GM12872 (cell line): ENCODE measurements around the gene APEH.

ENCODE experiments used
- CTCF ChIP-seq: IDR thresholded peaks from 3 replicates; pipeline ENCODE4 v1.5.1; 2011; ENCODE audit warnings: low read depth, mild to moderate bottlenecking, low read length, moderate library complexity; ENCODE audit not compliant: insufficient read depth

APEH gene

DNA sequence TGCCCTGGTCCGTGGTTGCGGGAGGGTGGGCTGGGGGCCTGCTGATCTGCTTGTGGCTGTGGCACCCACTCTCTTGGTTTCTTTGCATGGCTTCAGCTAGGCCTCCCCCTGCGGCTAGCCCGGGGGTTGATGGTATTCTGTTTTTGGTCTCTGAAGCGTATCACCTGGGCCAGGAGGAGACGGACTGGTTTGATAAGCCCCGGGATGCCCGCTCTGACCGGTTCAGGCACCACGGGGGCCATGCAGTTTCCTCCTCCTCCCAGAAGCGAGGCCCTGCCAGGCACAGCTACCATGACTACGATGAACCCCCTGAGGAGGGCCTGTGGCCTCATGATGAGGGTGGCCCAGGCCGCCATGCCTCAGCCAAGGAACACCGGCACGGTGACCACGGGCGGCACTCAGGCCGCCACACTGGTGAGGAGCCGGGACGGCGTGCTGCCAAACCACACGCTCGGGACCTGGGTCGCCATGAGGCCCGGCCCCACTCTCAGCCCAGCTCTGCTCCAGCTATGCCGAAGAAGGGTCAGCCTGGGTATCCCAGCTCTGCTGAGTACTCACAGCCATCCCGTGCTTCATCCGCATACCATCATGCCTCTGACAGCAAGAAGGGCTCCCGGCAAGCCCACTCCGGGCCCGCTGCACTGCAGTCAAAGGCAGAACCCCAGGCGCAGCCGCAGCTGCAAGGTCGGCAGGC lies 11.3 kb upstream of the APEH start:
- no peak for TF ChIP-seq CTCF

- no peak for TF ChIP-seq CTCF
Measured at GRCh38 chr3:49663831-49664230, 10.3 kb upstream of the APEH start.

DNA sequence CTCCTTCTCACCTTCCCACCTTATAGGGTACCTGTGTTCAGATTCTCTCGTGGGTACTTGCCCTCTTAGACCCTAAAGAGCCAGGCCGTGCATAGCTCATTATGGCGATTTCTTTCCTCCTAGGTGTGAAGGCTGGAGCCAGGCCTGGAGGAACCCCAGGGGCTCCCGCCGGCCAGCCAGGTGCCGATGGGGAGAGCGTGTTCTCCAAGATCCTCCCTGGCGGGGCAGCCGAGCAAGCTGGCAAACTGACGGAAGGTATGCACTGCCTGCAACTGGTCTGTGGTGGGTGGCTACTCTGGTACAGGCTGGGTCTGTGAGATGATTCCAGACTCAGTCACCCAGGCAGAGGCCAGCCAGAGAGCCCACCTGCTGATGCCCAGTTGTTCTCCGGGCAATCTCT lies 9.9 kb upstream of the APEH start:
- no peak for TF ChIP-seq CTCF

DNA sequence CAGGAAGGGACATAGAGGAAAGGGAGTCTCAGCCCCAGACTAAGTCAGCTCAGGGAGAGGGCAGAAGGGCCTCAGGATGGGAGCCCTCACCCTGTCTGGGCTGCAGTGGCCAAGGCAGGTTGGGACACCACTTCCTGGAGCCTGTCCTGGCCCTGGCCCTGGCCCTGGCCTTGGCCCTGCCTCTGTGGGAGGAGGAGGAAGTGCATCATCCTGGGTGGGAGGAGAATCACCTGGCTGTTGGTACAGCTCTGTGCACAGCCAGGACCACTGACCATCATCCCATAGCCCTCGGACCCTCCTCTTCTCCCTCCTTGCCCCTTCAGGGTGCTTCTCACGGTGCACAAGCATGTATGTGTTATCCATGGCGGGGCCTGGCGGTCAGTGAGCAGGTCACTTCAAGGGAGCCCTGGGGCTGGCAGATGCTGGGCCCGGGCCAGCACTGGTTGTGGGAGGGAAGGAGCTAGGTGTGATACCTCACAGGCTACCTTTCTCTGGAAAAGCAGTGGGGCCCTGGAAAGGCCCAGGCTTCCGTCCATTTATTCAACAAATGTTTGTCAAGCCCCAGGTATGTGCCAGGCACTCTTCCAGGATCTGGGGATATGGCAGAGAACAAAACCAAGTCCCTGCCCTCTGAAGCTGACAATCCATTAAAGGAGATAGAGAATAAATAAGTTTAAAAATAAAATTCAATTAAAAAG lies 8.2 kb upstream of the APEH start:
- TF ChIP-seq CTCF = no peak

- TF ChIP-seq CTCF = no peak
Measured at GRCh38 chr3:49666592-49666991, 7.6 kb upstream of the APEH start.

DNA sequence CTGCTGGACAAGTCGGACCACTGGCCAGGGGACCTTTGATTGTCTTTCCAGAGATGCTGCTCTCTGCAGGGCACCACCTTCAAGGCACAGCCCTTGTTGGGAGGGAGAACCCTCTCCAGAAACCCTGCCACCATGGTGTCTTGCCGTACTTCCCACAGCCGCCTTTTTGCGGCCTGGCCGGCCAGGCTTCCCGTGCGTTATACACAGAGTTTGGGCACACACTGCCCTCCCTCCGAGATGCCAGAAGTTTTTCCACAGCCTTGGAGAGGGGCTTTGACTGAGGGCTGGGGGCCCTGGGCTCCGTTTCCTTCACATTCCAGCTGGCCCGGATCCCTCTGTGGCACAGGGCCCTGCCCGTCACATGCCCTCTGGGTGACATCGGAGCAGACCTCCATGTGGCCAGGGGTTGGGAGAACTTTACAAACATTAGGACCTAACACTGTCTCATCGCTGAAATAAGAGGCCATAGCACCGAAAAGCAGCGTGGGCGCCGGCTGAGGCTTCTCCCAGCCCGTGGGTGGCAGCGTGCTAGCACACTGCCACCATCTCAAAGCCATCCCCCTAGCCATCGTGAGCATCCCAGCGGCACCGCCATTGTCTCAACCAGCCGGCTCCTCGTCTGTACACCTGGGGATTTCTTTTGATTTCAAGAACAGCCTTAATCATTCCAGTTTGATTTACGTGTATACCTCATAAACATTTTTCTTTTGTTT lies 6.3 kb upstream of the APEH start:
- TF ChIP-seq CTCF = no peak

- TF ChIP-seq CTCF = 0 out of 3 replicates have a peak, but pooled peaks have one; percentile 3
Measured at GRCh38 chr3:49668414-49668797, 5.7 kb upstream of the APEH start.
